Fibroblast of lung (primary cell): ENCODE measurements around the gene HEG1.

Source experiments
- CTCF ChIP-seq, 2 donors: IDR thresholded peaks in 1 of 2; conservative IDR thresholded peaks in 1 of 2; 1 replicate in 1 of 2; 2 replicates in 1 of 2; pipeline ENCODE4 v1.5.1; 2011 to 2012; ENCODE audit warnings: low read length in 2 of 2, control low read depth in 1 of 2, inconsistent platforms in 1 of 2, low read depth in 1 of 2, mild to moderate bottlenecking in 1 of 2
- EZH2 ChIP-seq: IDR thresholded peaks from 2 replicates; pipeline ENCODE4 v1.5.1; 2012; ENCODE audit warnings: low read length, control low read depth, mild to moderate bottlenecking; ENCODE audit errors: missing control alignments

GRCh38 chr3:125055913-125056745 is at the start of gene HEG1:
- TF ChIP-seq CTCF (conservative IDR thresholded peaks at IDR 0.05 in 1 of 2, IDR thresholded peaks at IDR 0.05 in 1 of 2; ENCODE audit: low read depth in 1 of 2, low read length in 2 of 2) (no peak), EZH2 (no peak)
